ENCODE data around the gene ALG1.
"Not testable (repeated sequence)": the region's sequence is repeated elsewhere in the genome, so short reads cannot be mapped to it uniquely, and the experiment has no call there.

ALG1 gene

GRCh38 chr16:5044581-5044980 is 27.1 kb upstream of the ALG1 start:
- DNase-seq (ENCODE audit: low read depth) = not testable (repeated sequence)

GRCh38 chr16:5045499-5046115 is 26.0 kb upstream of the ALG1 start:
- DNase-seq (ENCODE audit: low read depth) = no peak

- DNase-seq (ENCODE audit: low read depth) = no peak
Measured at GRCh38 chr16:5046914-5047313, 24.7 kb upstream of the ALG1 start.

GRCh38 chr16:5054876-5055865 is 16.5 kb upstream of the ALG1 start:
- DNase-seq (ENCODE audit: low read depth) = no peak

- no peak for DNase-seq (ENCODE audit: low read depth)
Measured at GRCh38 chr16:5056352-5056751, 15.3 kb upstream of the ALG1 start.

- no peak for DNase-seq (ENCODE audit: low read depth)
Measured at GRCh38 chr16:5058476-5058875, 13.2 kb upstream of the ALG1 start.

- no peak for DNase-seq (ENCODE audit: low read depth)
Measured at GRCh38 chr16:5059386-5060072, 12.1 kb upstream of the ALG1 start.

GRCh38 chr16:5060073-5060641 is 11.5 kb upstream of the ALG1 start:
- DNase-seq (ENCODE audit: low read depth) = no peak

- no peak for DNase-seq (ENCODE audit: low read depth)
Measured at GRCh38 chr16:5062051-5062450, 9.6 kb upstream of the ALG1 start.

GRCh38 chr16:5062790-5063765 is 8.6 kb upstream of the ALG1 start:
- no peak for DNase-seq (ENCODE audit: low read depth)

GRCh38 chr16:5064915-5065314 is 6.7 kb upstream of the ALG1 start:
- DNase-seq (ENCODE audit: low read depth) = peak; percentile 43

- DNase-seq (ENCODE audit: low read depth) = no peak
Measured at GRCh38 chr16:5065326-5065725, 6.3 kb upstream of the ALG1 start.

GRCh38 chr16:5065813-5066212 is 5.8 kb upstream of the ALG1 start, which contains the start of gene C16orf89:
Gene C16orf89, minus strand, starts transcription at chr16:5065956. Its CDS starts 48 bp downstream, at chr16:5065908.
- DNase-seq (ENCODE audit: low read depth) = no peak

- no peak for DNase-seq (ENCODE audit: low read depth)
Measured at GRCh38 chr16:5066511-5066910, 5.1 kb upstream of the ALG1 start.

- DNase-seq (ENCODE audit: low read depth) = no peak
Measured at GRCh38 chr16:5069048-5069447, 2.6 kb upstream of the ALG1 start.

- DNase-seq (ENCODE audit: low read depth) = no peak
Measured at GRCh38 chr16:5069854-5070253, 1.8 kb upstream of the ALG1 start.

GRCh38 chr16:5070431-5071186 is 1.0 kb upstream of the ALG1 start:
- no peak for DNase-seq (ENCODE audit: low read depth)

- DNase-seq (ENCODE audit: low read depth) = no peak
Measured at GRCh38 chr16:5071341-5071680, 332 bp upstream of the ALG1 start.

GRCh38 chr16:5072334-5073278 is 963 bp downstream of the ALG1 start:
- peak; percentile 23 for DNase-seq (ENCODE audit: low read depth)
